Hindlimb muscle (tissue), 1 donor: ENCODE results near the gene CTNNA3. TPM values are rescaled to one million over a fixed set of nuclear protein-coding genes. Genes with fewer than 3 reads are reported as not detected.

Experiments used
- DNase-seq: peaks from one replicate; pipeline ENCODE4 v3.0.0-alpha.2; 2013
- polyA plus RNA-seq: library from polyadenylated mRNA; unstranded; fragments of 120-200 nt; gene quantifications from one replicate; pipeline ENCODE4 v1.2.1, GENCODE V29; 2013; ENCODE audit not compliant: insufficient read length

Gene CTNNA3
- polyA plus RNA-seq, 1 donor: 7.5 TPM

DNA sequence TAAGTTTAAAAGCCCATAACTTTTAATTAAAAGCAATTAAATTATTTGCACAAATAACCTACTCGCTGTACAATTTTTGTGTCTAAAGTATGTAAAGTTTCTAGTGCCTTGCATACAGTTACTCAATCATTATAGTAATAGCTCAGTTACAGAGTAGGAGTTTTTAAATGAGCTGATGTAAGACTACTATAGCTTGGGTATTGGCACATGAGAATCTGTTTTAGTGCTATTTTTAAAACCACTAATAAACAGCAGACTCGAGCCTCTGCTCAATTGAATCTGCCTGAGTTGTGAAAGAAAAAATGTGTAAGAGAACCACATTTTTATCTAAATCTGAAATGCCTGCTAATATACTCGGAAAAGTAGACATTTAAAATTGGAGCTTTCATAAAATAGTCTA is 31.1 kb downstream of the CTNNA3 start:
- DNase-seq: no peak

- no peak for DNase-seq
Measured at GRCh38 chr10:67663449-67664087, 32.4 kb downstream of the CTNNA3 start.

GRCh38 chr10:67662415-67662814 is 33.6 kb downstream of the CTNNA3 start:
- DNase-seq: no peak

DNA sequence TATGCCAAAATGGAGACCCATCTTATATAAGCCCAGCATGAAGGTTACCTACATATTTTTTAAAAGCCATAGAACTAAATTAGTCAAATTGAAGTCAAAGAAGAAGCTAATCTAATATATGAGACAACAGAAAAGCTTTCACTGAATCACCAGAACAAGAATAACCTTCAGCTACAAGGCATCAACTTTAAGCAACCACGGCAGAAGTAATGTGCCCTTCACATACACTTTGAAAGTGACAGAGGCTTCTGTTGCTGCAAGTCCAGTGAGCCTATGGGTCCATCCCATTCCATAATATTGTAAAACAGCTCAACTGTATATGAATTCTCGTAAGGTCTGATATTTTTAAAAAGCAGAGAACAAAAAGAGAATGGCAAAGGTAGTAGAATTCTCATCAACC is 36.5 kb downstream of the CTNNA3 start:
- no peak for DNase-seq

DNA sequence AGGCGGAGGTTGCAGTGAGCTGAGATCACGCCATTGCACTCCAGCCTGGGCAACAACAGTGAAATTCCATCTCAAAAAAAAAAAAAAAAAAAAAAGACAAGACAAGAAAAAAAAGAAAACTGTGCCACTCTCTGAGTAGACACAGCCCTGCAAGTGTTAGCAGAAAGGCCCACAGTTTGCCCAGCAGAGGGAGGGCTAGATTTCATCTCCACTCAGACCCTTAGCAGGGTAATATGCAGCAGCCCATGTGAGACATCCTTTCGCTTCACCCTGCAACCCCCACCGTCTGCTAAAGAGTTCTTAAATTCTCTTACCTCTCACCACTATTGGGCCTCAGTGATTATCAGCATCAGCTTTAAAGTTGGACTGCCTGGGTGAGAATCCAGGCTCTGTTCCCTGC is 38.2 kb downstream of the CTNNA3 start:
- no peak for DNase-seq

DNA sequence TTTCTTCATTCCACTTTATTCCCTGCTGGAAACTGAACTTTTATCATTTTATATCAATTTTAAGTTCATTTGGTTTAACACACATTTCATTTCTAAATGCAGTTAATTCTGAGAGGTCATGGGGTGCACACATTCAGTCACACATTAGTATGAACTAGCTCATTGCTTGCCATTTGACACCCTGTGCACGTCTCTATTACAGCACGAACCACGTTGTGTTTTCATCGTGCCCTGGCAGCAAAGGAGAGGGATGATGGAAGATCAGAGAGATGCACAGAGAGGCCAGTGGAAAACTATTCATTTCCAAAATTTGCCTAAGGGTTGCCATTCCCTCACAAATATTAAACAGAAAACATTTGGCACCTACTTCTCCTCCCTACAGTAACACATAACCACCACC is 45.4 kb downstream of the CTNNA3 start:
- DNase-seq: no peak

DNA sequence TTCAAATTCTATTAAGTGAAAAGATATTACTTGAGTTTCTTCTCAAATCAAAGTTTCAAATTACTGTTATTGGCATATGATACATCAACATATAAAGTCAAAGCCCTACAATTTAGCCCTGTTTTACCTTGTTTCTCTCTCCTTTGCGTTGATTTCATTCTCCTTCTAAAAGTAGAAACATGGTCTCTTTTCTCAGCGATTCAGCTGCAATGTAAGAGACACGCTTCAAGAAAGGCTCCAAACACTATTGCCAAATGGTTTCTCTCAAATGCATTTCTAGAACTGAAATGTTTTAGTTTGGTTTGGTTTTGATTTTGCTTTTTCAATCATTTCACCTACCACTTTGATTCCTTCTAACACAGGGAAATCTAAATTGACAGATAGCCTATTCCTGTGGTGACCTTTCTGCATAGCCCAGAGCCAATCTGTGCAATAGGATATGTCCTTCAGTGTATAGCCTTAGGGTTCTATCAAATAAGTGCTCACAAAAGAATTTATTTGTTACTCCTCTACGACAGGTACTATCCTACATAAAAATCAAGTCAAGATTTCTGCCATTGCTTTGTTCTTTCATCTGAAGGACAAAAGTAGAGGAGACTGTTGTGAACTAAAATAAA is 47.3 kb downstream of the CTNNA3 start:
- DNase-seq: no peak

- no peak for DNase-seq
Measured at GRCh38 chr10:67630904-67631303, 65.1 kb downstream of the CTNNA3 start.

DNA sequence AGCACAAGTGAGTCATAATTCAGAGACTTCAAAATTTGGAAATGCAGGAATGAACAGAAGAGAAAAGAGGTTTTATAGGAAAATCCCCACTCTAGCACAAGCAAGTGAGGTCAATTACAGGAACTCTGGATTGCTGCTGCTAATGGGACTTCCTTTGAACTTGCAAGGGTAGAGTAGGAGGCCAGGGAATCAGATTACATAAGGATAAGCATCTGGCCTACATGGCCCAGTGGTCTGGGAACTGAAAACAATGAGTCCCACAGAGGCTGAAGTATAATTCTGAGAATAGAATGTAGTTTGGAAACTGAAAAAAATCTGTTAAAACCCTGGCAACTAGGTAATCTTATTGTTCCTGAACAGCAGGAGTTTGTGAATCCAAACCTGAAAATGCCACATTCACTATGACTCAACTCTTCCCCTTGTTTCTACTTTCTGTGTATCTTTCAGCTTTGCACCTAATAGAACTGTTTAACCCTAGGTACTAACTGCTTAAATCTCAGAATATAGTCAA is 66.5 kb downstream of the CTNNA3 start:
- no peak for DNase-seq

- DNase-seq: no peak
Measured at GRCh38 chr10:67622984-67623383, 73.0 kb downstream of the CTNNA3 start.

GRCh38 chr10:67622511-67622910 is 73.5 kb downstream of the CTNNA3 start:
- peak; percentile 40 for DNase-seq

DNA sequence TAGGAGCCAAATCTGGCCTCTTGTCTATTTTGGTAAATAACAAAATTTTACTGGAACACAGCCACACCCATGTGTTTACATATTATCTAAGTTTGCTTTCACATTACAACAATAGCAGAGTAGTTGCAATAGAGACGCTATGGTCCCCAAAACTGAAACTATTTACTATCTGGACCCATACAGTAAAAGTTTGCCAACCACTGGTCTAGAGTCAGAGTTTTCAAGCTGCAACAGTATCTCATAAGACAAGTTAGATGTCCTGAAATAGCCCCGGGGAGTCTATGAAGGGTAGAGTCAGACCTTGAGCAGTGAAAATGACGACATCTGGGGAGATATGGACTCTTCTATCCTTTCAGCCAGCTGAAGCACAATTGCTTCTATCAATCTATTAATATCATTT is 74.2 kb downstream of the CTNNA3 start:
- no peak for DNase-seq

GRCh38 chr10:67618116-67618515 is 77.9 kb downstream of the CTNNA3 start:
- no peak for DNase-seq

GRCh38 chr10:67612577-67613537 is 83.1 kb downstream of the CTNNA3 start:
- no peak for DNase-seq

- no peak for DNase-seq
Measured at GRCh38 chr10:67612176-67612575, 83.8 kb downstream of the CTNNA3 start.

DNA sequence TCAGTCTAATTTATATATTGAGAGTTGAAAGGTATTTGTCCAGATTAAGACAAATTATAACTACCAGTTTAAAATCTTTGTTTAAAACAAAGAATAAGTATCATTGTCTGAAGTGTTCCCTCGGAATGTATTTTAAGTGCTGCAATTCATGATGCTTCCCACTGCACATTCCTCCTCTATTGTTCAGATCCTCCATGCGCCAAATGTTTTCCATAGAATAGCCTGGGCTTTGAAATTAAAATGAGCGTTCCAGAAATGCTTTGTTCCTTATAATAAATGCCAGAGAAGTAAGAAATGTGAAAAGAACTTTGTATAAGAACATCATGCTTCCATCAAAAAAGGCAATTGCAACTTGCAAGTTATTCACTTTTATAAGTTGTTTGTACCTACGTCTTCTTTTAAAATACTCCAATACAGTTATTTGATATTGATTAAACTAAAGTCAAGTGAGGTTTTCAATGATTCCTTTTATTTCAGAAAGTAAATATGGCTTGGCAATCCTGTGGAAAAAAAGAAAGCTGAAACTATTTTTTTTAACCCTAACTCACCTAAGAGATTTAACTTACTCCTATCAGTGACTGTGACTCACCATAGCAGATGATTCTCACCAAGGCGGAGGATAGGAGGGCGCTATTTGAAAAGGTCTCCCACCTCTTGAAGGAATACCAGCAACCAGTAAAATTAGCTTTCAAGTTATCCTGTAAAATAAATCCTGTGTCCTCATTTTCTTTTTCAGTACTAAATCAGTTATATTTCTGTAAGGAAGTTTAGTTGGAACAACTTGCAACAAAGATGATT is 85.8 kb downstream of the CTNNA3 start:
- DNase-seq: no peak

DNA sequence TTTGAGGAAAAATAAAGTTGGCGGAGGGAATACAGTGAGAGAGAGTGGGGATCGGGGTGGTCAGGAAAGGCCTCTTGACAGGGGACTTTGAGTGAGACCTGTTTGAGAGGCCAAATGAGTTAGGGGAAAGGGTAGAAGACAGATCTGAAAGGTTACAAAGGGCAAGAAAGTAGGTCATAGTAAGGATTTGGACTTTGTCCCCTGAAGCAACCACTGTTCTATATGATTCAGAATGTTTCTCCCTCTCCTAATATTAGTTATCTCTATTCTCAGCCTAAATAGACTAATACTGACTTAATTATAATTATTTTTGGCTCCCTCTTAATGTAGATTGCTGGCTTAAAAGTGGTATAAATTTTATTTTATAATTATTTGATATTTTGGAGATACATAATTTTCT is 88.0 kb downstream of the CTNNA3 start:
- no peak for DNase-seq

- DNase-seq: no peak
Measured at GRCh38 chr10:67607472-67607871, 88.5 kb downstream of the CTNNA3 start.

DNA sequence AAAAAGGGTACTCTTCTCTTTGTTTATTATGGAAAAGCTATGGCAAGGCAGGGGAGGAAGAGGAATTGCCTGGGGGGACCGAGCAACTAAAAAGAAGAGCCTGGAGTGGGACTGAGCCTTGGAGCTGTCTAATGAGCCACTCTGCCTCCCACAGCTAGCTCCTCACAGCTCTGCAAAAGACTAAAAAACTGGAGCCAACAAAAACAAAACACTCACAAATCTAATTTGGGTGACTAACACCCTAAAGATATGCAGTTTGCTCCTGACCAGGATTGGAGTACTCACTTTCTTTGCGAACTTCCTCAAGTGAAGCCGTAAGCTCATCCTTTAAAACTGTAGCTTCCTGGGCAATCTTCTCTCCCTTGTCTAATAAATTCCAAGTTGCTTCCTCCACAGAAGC is 89.4 kb downstream of the CTNNA3 start:
- DNase-seq: no peak

- no peak for DNase-seq
Measured at GRCh38 chr10:67603701-67604100, 92.3 kb downstream of the CTNNA3 start.

DNA sequence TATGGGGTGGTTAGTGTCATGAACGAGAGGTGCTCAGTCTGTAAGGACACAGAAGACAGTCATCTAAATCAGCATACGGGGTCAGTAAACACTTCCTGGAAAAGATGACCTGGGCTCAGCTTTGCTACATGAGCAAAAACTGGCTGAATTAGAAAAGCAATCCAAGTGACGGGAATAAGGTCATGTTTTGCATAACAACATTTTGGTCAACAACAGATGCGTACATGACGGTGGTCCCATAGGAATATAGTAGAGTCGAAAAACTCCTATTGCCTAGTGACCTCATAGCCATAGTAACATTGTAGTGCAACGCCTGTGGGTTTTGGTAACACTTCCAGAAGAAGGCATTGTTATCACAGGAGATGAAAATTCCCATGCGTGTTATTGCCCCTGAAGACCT is 92.9 kb downstream of the CTNNA3 start:
- no peak for DNase-seq

- no peak for DNase-seq
Measured at GRCh38 chr10:67602268-67602950, 93.6 kb downstream of the CTNNA3 start.
